ENCODE results near the gene CBFA2T3. TPM values are rescaled to one million over a fixed set of nuclear protein-coding genes. Genes with fewer than 3 reads are reported as not detected.
A peak's percentile ranks its signal among the peaks of the same experiment; 100 is the strongest.

The CBFA2T3 gene
- total RNA-seq, 1 donor from 2014 or later, result not detected

DNA sequence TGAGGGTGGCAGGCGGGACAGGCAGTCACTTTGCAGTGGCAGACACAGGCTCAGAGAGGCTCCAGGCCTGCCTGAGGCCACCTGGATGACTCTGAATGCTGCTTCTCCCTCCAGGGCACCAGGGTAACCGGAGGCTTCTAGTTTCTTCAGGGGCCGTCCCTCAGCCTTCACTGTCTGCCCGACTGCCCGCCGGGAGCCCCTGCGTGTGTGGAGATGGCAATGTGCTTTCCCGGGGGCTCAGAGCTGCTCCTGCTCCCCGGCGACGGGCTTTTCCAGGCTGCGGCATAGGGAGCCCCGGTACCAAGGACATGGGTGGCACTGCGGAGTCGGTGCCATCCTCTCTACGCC is 51.5 kb downstream of the CBFA2T3 start:
- H3K4me1 Mint-ChIP-seq (ENCODE audit: unreplicated experiment), result peaks cover 41% of the 10 kb centered on the region
- no peaks in the 10 kb centered on the region for H3K27me3 Mint-ChIP-seq (ENCODE audit: unreplicated experiment)
- TF ChIP-seq, protein P1, sequence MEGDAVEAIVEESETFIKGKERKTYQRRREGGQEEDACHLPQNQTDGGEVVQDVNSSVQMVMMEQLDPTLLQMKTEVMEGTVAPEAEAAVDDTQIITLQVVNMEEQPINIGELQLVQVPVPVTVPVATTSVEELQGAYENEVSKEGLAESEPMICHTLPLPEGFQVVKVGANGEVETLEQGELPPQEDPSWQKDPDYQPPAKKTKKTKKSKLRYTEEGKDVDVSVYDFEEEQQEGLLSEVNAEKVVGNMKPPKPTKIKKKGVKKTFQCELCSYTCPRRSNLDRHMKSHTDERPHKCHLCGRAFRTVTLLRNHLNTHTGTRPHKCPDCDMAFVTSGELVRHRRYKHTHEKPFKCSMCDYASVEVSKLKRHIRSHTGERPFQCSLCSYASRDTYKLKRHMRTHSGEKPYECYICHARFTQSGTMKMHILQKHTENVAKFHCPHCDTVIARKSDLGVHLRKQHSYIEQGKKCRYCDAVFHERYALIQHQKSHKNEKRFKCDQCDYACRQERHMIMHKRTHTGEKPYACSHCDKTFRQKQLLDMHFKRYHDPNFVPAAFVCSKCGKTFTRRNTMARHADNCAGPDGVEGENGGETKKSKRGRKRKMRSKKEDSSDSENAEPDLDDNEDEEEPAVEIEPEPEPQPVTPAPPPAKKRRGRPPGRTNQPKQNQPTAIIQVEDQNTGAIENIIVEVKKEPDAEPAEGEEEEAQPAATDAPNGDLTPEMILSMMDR (IDR thresholded peaks at IDR 0.05), result no peak
- H3K9me3 Mint-ChIP-seq (ENCODE audit: unreplicated experiment), result no peaks in the 10 kb centered on the region
- H3K4me3 Mint-ChIP-seq (ENCODE audit: unreplicated experiment), result no peak overlapping the region
- no peaks in the 10 kb centered on the region for H3K36me3 Mint-ChIP-seq (ENCODE audit: unreplicated experiment)
- H3K27ac Mint-ChIP-seq (ENCODE audit: unreplicated experiment), result peak overlapping the region; percentile 27
- DNase-seq (ENCODE audit: extremely low spot score, unreplicated experiment), result no peak

DNA sequence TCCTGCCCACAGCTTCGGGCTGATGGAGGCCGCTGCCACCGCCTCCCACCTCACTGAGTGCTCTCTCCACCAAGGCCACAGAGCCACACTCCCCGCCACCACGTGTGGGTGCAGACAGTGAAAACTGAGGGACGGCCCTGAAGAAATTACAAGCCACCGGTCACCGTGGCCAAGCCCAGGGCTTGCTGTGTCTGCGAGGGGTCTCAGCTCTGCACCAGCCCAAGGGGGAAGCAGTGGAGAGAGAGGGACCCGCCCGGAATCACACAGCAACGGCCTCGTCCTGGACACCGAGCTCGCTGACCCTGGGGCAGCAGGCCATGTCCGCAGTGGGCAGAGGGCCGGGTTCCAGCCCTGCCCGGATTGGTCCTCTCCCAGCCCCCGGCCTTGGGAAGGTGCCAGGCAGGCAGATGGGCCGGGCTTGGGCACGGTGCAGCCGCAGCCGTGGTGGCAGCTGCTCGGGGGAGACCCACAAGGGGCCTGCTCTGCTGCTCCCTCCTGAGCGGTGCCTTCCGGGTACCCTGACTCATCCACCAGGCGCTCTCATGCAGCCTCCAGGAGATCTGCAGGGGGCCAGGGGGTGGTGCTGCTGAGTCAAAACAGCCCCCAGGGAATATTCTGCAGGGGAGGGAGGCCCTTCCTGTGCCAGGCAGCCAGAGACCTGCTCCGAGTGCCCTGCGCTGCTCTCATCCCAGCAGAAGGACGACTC is 52.0 kb downstream of the CBFA2T3 start:
- Mint-ChIP-seq H3K27ac (ENCODE audit: unreplicated experiment) (peak overlapping the region; percentile 27), H3K4me1 (ENCODE audit: unreplicated experiment) (peaks cover 41% of the 10 kb centered on the region), H3K27me3 (ENCODE audit: unreplicated experiment) (no peaks in the 10 kb centered on the region), H3K9me3 (ENCODE audit: unreplicated experiment) (no peaks in the 10 kb centered on the region), H3K36me3 (ENCODE audit: unreplicated experiment) (no peaks in the 10 kb centered on the region), H3K4me3 (ENCODE audit: unreplicated experiment) (no peak overlapping the region)
- TF ChIP-seq, protein P1 (IDR thresholded peaks at IDR 0.05), result peak; percentile 42
- peak; percentile 94 for DNase-seq (ENCODE audit: extremely low spot score, unreplicated experiment)

DNA sequence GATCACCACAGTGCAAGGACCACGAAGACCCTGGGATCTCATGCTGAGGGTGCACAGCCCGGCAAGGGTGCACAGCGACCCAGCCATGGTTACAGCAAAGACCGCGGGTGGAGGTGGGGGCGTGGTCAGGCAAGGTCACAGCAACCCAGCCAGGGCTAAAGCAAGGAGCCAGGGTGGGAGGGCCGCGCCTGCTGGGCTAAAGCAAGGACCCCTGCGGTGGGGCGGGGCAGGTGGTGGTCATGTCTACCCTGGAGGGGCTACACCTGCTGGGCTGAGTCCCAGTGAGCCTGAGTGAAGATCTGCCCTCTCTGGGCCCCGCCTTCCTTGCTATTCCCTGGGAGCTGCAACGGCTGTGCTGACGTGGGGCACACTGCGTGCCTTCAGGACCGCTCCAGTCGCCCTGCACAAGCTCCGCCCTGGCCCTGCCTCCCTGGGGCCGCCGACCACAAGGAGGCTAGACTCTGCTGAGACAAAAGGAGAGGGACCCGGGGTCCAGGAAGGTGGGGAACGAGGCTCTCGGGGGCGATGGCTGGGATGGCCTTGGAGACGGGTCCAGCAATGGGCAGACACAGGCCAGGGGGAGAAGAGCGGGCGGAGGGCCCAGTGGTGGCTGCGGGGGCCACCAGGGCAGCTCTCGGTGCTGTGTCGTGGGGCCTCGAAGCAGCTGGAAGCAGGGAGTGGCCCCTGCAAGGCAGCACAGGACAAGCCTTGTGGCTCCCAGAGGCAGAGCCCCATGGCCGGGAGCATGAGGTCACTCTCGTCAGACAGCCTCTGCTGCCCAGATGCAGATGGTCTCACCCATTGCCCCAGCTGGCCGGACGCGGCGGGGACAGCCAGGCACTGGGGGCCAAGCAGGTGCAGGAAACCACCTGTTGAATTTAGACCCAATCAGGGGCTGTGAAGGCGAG is 52.8 kb downstream of the CBFA2T3 start:
- Mint-ChIP-seq H3K4me3 (ENCODE audit: unreplicated experiment) (no peak overlapping the region), H3K27me3 (ENCODE audit: unreplicated experiment) (no peaks in the 10 kb centered on the region), H3K27ac (ENCODE audit: unreplicated experiment) (no peak overlapping the region), H3K36me3 (ENCODE audit: unreplicated experiment) (no peaks in the 10 kb centered on the region), H3K9me3 (ENCODE audit: unreplicated experiment) (no peaks in the 10 kb centered on the region), H3K4me1 (ENCODE audit: unreplicated experiment) (peaks cover 41% of the 10 kb centered on the region)
- TF ChIP-seq, protein P1 (IDR thresholded peaks at IDR 0.05), result no peak
- no peak for DNase-seq (ENCODE audit: extremely low spot score, unreplicated experiment)

DNA sequence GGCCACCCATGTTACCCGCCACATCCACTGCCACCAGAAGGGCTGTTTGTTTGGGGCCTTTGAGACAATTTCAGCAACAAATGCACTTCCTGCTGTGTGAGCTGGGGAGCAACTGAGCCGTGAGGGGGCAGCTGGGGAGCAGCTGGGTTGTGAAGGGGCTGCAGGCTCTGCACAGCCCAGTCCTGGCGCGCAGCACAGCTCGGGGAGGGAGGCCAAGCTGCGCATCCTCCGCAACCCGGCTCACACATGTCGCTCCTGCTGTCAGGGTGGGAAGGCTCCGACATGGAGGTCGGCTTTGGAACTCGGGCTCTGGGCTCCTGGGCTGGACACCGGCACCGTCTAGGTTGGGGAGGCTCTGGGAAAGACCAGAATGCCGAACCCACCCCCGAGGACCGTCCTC is 53.6 kb downstream of the CBFA2T3 start:
- TF ChIP-seq, protein P1 (IDR thresholded peaks at IDR 0.05), result no peak
- H3K4me1 Mint-ChIP-seq (ENCODE audit: unreplicated experiment), result peaks cover 46% of the 10 kb centered on the region
- no peaks in the 10 kb centered on the region for H3K36me3 Mint-ChIP-seq (ENCODE audit: unreplicated experiment)
- no peaks in the 10 kb centered on the region for H3K27me3 Mint-ChIP-seq (ENCODE audit: unreplicated experiment)
- no peaks in the 10 kb centered on the region for H3K9me3 Mint-ChIP-seq (ENCODE audit: unreplicated experiment)
- no peak overlapping the region for H3K27ac Mint-ChIP-seq (ENCODE audit: unreplicated experiment)
- H3K4me3 Mint-ChIP-seq (ENCODE audit: unreplicated experiment), result no peak overlapping the region
- DNase-seq (ENCODE audit: extremely low spot score, unreplicated experiment), result no peak

DNA sequence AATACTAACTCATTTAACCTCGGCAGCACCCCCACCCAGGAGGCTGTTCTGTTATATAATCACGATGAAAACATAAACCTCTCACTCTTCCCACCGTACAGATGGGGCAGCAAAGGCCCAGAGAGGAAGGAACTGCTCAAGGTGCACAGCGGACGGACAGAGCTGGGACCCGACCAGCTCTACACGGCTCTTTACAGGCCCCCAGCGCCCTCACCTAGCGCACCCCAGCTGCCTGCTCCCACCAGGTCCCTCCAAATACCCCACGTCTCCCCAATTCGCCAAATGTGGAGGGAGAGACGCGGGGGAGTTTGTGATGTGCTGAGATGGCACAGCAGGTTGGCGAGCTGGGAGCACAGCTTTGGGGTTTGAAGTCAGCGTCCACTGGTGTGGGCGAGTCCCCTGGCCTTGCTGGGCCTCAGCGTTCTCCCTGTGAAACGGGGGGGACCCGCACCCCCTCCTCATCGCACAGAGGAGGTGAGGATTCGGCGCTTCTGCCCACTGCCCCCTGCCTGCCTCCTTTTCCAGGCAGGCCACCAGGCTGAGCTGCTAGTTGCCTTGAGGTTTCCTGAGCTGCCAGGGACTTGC is 54.1 kb downstream of the CBFA2T3 start:
- Mint-ChIP-seq H3K27ac (ENCODE audit: unreplicated experiment) (no peak overlapping the region), H3K4me1 (ENCODE audit: unreplicated experiment) (peaks cover 46% of the 10 kb centered on the region), H3K27me3 (ENCODE audit: unreplicated experiment) (no peaks in the 10 kb centered on the region), H3K36me3 (ENCODE audit: unreplicated experiment) (no peaks in the 10 kb centered on the region), H3K4me3 (ENCODE audit: unreplicated experiment) (no peak overlapping the region), H3K9me3 (ENCODE audit: unreplicated experiment) (no peaks in the 10 kb centered on the region)
- DNase-seq (ENCODE audit: extremely low spot score, unreplicated experiment), result no peak
- TF ChIP-seq, protein P1 (IDR thresholded peaks at IDR 0.05), result no peak
